LNCAP (cell line): Measurements from ENCODE around the gene DPT.

Experiments used
- CTCF ChIP-seq: fragments of 450-650 bp; IDR thresholded peaks from 2 replicates; pipeline ENCODE4 v1.5.1; 2017; ENCODE audit warnings: mild to moderate bottlenecking

Gene DPT

GRCh38 chr1:168725060-168725459 lies 3.9 kb downstream of the DPT start:
- TF ChIP-seq CTCF = no peak

- TF ChIP-seq CTCF = no peak
These were observed 6.0 kb downstream of the DPT start for GRCh38 chr1:168723000-168723399.

- TF ChIP-seq CTCF = no peak
These were observed 8.2 kb downstream of the DPT start for GRCh38 chr1:168720839-168721238.

- TF ChIP-seq CTCF = no peak
These were observed 9.5 kb downstream of the DPT start for GRCh38 chr1:168719306-168720111.

GRCh38 chr1:168717906-168718891 lies 10.8 kb downstream of the DPT start:
- no peak for TF ChIP-seq CTCF

GRCh38 chr1:168714012-168714411 lies 15.0 kb downstream of the DPT start:
- no peak for TF ChIP-seq CTCF

- TF ChIP-seq CTCF = no peak
These were observed 19.3 kb downstream of the DPT start for GRCh38 chr1:168709405-168710363.
